Endothelial cell of umbilical vein (primary cell): ENCODE results near the gene SFMBT2. TPM values are rescaled to one million over a fixed set of nuclear protein-coding genes. Genes with fewer than 3 reads are reported as not detected.

Experiments
- BruUV-seq: library from RNA; stranded (reverse); fragments of 400-500 nt; replicated peaks from 2 replicates; lab custom pipeline; 2021; lab: Mats Ljungman, UMichigan
- CTCF ChIA-PET: fragments of 300-600, 350-600 bp; sonication (Branson Sonifier 250); formaldehyde crosslinking; loops from one replicate; lab custom pipeline; 2021; ENCODE audit warnings: antibody characterized with exemption, inconsistent platforms; lab: Charles Lee
- POLR2A ChIA-PET: fragments of 300-600, 350-600 bp; sonication (Branson Sonifier 250); formaldehyde crosslinking; loops from one replicate; lab custom pipeline; 2021; ENCODE audit warnings: antibody characterized with exemption, inconsistent platforms; lab: Charles Lee
- DNase-seq: peaks from one replicate; pipeline ENCODE4 v3.0.0-alpha.2; 2011; ENCODE audit warnings: low read depth, low spot score
- FAIRE-seq: peaks from 2 replicates; lab custom pipeline; 2011; peaks lifted over from hg19 to GRCh38; lab: Jason Lieb, UNC
- H2AFZ ChIP-seq: 2 replicates; pipeline ENCODE4 v1.6.0; 2012; ENCODE audit warnings: low read depth, low read length, control low read depth, inconsistent platforms
- H3K27ac ChIP-seq: 2 replicates; pipeline ENCODE4 v1.5.1; 2011; ENCODE audit warnings: low read depth, mild to moderate bottlenecking, control low read depth, low read length, moderate library complexity; ENCODE audit not compliant: insufficient read depth
- H3K27me3 ChIP-seq, 2 experiments: 2 replicates each; pipeline versions ENCODE4 v1.6.0 to v1.6.1; 2011; ENCODE audit warnings: low read length in 2 of 2, mixed read lengths in 1 of 2; ENCODE audit not compliant: control insufficient read depth in 2 of 2, insufficient read depth in 2 of 2
- H3K36me3 ChIP-seq, 2 experiments: 2 replicates in 1 of 2; 3 replicates in 1 of 2; pipeline ENCODE4 v1.5.1; 2011; ENCODE audit warnings: low read length in 2 of 2, mild to moderate bottlenecking in 1 of 2, moderate library complexity in 1 of 2; ENCODE audit not compliant: control insufficient read depth in 2 of 2, insufficient read depth in 2 of 2; ENCODE audit errors: extremely low read depth in 1 of 2
- H3K4me1 ChIP-seq: 3 replicates; pipeline ENCODE4 v1.5.1; 2011; ENCODE audit warnings: mild to moderate bottlenecking, low read length; ENCODE audit not compliant: control insufficient read depth, insufficient read depth; ENCODE audit errors: extremely low read depth
- H3K4me2 ChIP-seq: 2 replicates; pipeline ENCODE4 v1.6.1; 2011; ENCODE audit warnings: low read length, control low read depth, mixed read lengths; ENCODE audit not compliant: insufficient read depth
- H3K4me3 ChIP-seq, 3 experiments: fragments of 200-600 bp in 1 of 3; sonication (generic), shearing (Covaris generic) in 1 of 3; replicated peaks in 1 of 3; 2 replicates each; pipeline ENCODE4 v1.5.1; 2011 to 2016; ENCODE audit warnings: control low read depth in 3 of 3, low read length in 3 of 3, mild to moderate bottlenecking in 2 of 3, inconsistent platforms in 1 of 3, low read depth in 1 of 3, moderate library complexity in 1 of 3; ENCODE audit not compliant: insufficient read depth in 1 of 3
- H3K79me2 ChIP-seq: 2 replicates; pipeline ENCODE4 v1.6.0; 2012; ENCODE audit warnings: low read length, inconsistent platforms; ENCODE audit not compliant: control insufficient read depth, insufficient read depth
- H3K9ac ChIP-seq: replicated peaks from 2 replicates; pipeline ENCODE3; 2011; ENCODE audit warnings: low read length, control low read depth; ENCODE audit not compliant: insufficient read depth; ENCODE audit errors: extremely low read depth
- H3K9me1 ChIP-seq: replicated peaks from 3 replicates; pipeline ENCODE4 v1.6.0; 2011; ENCODE audit warnings: mild to moderate bottlenecking, low read length; ENCODE audit not compliant: control insufficient read depth, insufficient read depth; ENCODE audit errors: extremely low read depth
- H3K9me3 ChIP-seq: replicated peaks from 2 replicates; pipeline ENCODE4 v1.5.1; 2012; ENCODE audit warnings: low read length, inconsistent platforms; ENCODE audit not compliant: control insufficient read depth, insufficient read depth
- H4K20me1 ChIP-seq: replicated peaks from 2 replicates; pipeline ENCODE3; 2011; ENCODE audit warnings: mild to moderate bottlenecking, low read length; ENCODE audit not compliant: control insufficient read depth, insufficient read depth; ENCODE audit errors: extremely low read depth
- EZH2 ChIP-seq: IDR thresholded peaks from 2 replicates; pipeline ENCODE4 v1.6.1; 2012; ENCODE audit warnings: borderline replicate concordance, low read depth, mild to moderate bottlenecking, moderate library complexity, low read length, inconsistent platforms; ENCODE audit not compliant: severe bottlenecking
- FOS ChIP-seq: IDR thresholded peaks from 2 replicates; pipeline ENCODE4 v1.6.1; 2011; ENCODE audit warnings: mild to moderate bottlenecking, low read length, moderate library complexity, borderline replicate concordance; ENCODE audit not compliant: insufficient read depth
- GATA2 ChIP-seq: IDR thresholded peaks from 2 replicates; pipeline ENCODE4 v1.7.0; 2011; ENCODE audit warnings: low read depth, mild to moderate bottlenecking, moderate library complexity, mixed read lengths, low read length; ENCODE audit not compliant: insufficient read length, insufficient read depth
- JUN ChIP-seq: IDR thresholded peaks from 2 replicates; pipeline ENCODE4 v1.6.1; 2011; ENCODE audit warnings: borderline replicate concordance, low read depth; ENCODE audit not compliant: insufficient read length, insufficient read depth
- MYC ChIP-seq: IDR thresholded peaks from one replicate; pipeline ENCODE4 v1.6.1; 2011; ENCODE audit warnings: mild to moderate bottlenecking, low read depth, low read length
- POLR2A ChIP-seq: IDR thresholded peaks from 2 replicates; pipeline ENCODE4 v1.6.1; 2012; ENCODE audit warnings: low read depth, mild to moderate bottlenecking, control low read depth, low read length
- POLR2AphosphoS5 ChIP-seq: IDR thresholded peaks from 2 replicates; pipeline ENCODE4 v1.6.1; 2012; ENCODE audit warnings: low read depth, mild to moderate bottlenecking, control low read depth, low read length, moderate library complexity; ENCODE audit not compliant: insufficient read depth
- dilution Hi-C: fragments of 300-500 bp; cut with MboI; formaldehyde crosslinking; loops from one replicate; pipeline ENCODE4 v1.15.0; 2019; ENCODE audit warnings: low sequenced_read_pairs; ENCODE audit not compliant: extremely low pct_ligation_motif_present
- intact Hi-C: fragments of 100-400 bp; cut with micrococcal nuclease; formaldehyde crosslinking; loops from one replicate; pipeline ENCODE4 v1.10.0; 2022
- polyA plus RNA-seq, 4 experiments: library from polyadenylated mRNA; depleted of rRNA in 3 of 4; stranded (reverse) in 3 of 4; unstranded in 1 of 4; fragments of >200 nt; gene quantifications; 2 replicates each; pipeline versions ENCODE4 v1.2.1 to v1.2.3, GENCODE V29; 2011 to 2012; ENCODE audit warnings: missing spikeins in 1 of 4
- total RNA-seq: library from RNA; stranded (reverse); gene quantifications from 2 replicates; pipeline ENCODE4 v1.2.3, GENCODE V29; 2021
- TF ChIP-seq, protein P1 (sequence below): IDR thresholded peaks from 2 replicates; pipeline ENCODE4 v1.6.1; 2011; ENCODE audit not compliant: insufficient read depth, insufficient read length
- TF ChIP-seq, protein P2 (sequence below), 2 donors: IDR thresholded peaks; 1 replicate in 1 of 2; 2 replicates in 1 of 2; pipeline ENCODE4 v1.5.1; 2011; ENCODE audit warnings: low read length in 2 of 2, mild to moderate bottlenecking in 2 of 2, moderate library complexity in 2 of 2, control low read depth in 1 of 2, inconsistent platforms in 1 of 2, low read depth in 1 of 2; ENCODE audit not compliant: insufficient read depth in 1 of 2; ENCODE audit errors: extremely low read depth in 1 of 2

The SFMBT2 gene
- total and polyA plus RNA-seq, 2 donors (not counting 3 experiments of a cell fraction or from before 2014, with no cell fraction given), result 0.14 to 0.64 TPM

DNA sequence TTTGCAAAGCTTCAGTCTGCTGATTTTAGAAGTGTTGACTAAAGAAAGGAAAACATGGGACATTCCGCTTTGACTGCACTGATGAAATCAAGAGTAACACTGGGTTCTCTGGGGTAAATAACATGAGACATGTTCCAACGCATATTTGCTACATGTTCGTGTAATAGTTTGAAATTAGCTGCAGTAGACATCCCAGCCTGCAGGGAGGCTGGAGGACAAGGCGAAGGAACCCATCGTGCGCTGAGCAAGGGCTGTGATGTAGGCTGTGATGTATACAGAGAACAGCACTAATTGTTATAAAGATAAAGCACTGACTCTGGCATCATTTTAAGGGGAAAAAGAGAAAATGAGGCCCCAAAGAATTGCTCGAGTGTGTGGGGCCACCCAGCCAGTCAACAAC lies 40.3 kb downstream of the SFMBT2 start:
- H3K79me2 ChIP-seq, result no peaks in the 10 kb centered on the region
- ChIA-PET POLR2A (no interaction called here), CTCF (no interaction called here)
- intact Hi-C loops, result no loop called here
- H3K9me1 ChIP-seq, result no peaks in the 10 kb centered on the region
- no peak overlapping the region for H3K9ac ChIP-seq
- FAIRE-seq, result no peak
- no peaks in the 10 kb centered on the region for H3K36me3 ChIP-seq
- H3K4me1 ChIP-seq, result no peaks in the 10 kb centered on the region
- no peak overlapping the region for H3K4me2 ChIP-seq
- no peak overlapping the region for H3K27ac ChIP-seq
- no peaks in the 10 kb centered on the region for H3K9me3 ChIP-seq
- no peak overlapping the region for H2AFZ ChIP-seq
- no peak for DNase-seq
- TF ChIP-seq, protein P1, sequence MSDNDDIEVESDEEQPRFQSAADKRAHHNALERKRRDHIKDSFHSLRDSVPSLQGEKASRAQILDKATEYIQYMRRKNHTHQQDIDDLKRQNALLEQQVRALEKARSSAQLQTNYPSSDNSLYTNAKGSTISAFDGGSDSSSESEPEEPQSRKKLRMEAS, result no peak
- TF ChIP-seq, protein P2, sequence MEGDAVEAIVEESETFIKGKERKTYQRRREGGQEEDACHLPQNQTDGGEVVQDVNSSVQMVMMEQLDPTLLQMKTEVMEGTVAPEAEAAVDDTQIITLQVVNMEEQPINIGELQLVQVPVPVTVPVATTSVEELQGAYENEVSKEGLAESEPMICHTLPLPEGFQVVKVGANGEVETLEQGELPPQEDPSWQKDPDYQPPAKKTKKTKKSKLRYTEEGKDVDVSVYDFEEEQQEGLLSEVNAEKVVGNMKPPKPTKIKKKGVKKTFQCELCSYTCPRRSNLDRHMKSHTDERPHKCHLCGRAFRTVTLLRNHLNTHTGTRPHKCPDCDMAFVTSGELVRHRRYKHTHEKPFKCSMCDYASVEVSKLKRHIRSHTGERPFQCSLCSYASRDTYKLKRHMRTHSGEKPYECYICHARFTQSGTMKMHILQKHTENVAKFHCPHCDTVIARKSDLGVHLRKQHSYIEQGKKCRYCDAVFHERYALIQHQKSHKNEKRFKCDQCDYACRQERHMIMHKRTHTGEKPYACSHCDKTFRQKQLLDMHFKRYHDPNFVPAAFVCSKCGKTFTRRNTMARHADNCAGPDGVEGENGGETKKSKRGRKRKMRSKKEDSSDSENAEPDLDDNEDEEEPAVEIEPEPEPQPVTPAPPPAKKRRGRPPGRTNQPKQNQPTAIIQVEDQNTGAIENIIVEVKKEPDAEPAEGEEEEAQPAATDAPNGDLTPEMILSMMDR (IDR thresholded peaks at IDR 0.05; ENCODE audit: extremely low read depth in 1 of 2, insufficient read depth in 1 of 2, low read depth in 1 of 2, low read length in 2 of 2), result no peak
- TF ChIP-seq FOS (no peak), MYC (no peak), POLR2A (no peak), GATA2 (no peak), JUN (no peak), POLR2AphosphoS5 (no peak), EZH2 (no peak)
- H3K27me3 ChIP-seq, result no peaks in the 10 kb centered on the region
- dilution Hi-C loops, result no loop called here
- no TSS peak for BruUV-seq
- no peak overlapping the region for H3K4me3 ChIP-seq
- no peaks in the 10 kb centered on the region for H4K20me1 ChIP-seq
